IPS-15b (cell line): ENCODE data around the gene ST6GALNAC3.

Source experiments
- H3K27me3 ChIP-seq: one replicate; pipeline ENCODE4 v1.6.1; 2013; ENCODE audit warnings: low read length; ENCODE audit not compliant: control insufficient read depth, insufficient read depth
- H3K36me3 ChIP-seq: one replicate; pipeline ENCODE4 v1.6.1; 2013; ENCODE audit warnings: low read length; ENCODE audit not compliant: control insufficient read depth, insufficient read depth
- H3K4me1 ChIP-seq: one replicate; pipeline ENCODE4 v1.6.1; 2013; ENCODE audit warnings: mild to moderate bottlenecking, low read length; ENCODE audit not compliant: control insufficient read depth, insufficient read depth
- H3K4me3 ChIP-seq: one replicate; pipeline ENCODE4 v1.5.1; 2013; ENCODE audit warnings: low read depth, low read length
- H3K9ac ChIP-seq: one replicate; pipeline ENCODE4 v1.6.1; 2013; ENCODE audit warnings: low read depth, mild to moderate bottlenecking, low read length
- H3K9me3 ChIP-seq: one replicate; pipeline ENCODE4 v1.6.1; 2013; ENCODE audit warnings: mild to moderate bottlenecking, low read length; ENCODE audit not compliant: control insufficient read depth, insufficient read depth

Gene ST6GALNAC3

DNA sequence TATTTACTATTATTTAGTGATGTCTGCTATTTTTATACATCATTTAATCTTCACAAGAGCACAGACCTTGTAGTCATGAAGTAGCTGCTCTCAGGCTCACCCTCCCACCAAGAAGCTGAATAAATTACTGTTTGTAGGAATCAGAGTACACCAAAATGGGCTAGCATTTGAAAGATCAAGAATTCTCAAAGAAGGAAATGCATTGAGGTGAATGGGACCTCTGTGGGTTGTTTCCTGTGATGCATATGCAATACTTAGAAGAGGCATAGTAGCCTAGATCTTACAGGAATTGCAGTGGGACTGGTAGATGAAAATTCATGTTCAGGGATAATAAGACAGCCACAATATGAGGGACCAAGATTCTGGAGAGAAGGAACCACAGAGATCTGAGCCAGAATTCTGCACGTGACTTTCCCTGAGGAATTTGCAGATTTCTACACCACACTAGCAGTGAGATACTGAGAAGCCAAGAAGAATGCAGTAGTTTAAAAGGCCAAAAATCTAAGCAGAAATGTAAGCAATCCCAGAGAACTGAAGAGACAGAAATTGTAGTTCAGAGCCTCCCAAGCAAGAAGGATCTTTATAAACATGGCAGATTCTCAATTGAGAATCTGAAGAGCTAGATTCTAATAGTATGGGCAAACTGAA is 307.0 kb downstream of the ST6GALNAC3 start:
- no peaks in the 10 kb centered on the region for H3K27me3 ChIP-seq
- no peaks in the 10 kb centered on the region for H3K9me3 ChIP-seq
- peaks cover 7% of the 10 kb centered on the region for H3K4me1 ChIP-seq
- no peak overlapping the region for H3K4me3 ChIP-seq
- no peak overlapping the region for H3K9ac ChIP-seq
- no peaks in the 10 kb centered on the region for H3K36me3 ChIP-seq

DNA sequence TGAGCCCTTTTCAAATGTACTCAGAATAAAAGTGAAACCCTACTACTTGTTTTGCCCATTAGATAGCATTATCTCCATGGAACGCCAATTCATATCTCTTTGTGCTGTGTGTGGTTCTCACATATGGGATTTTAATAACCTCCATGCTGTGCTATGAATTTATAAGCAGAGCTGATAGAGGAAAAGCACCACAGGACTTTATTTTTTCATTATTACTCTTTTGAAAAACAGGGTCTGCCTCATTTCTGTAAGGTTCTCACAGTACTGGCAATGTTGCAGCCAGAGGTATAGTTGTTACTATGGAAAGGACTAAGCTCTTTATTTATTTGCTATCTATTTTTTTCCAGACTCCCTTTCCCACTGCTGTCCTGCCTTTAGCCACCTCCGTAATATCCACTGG is 313.7 kb downstream of the ST6GALNAC3 start:
- no peak overlapping the region for H3K9ac ChIP-seq
- no peaks in the 10 kb centered on the region for H3K27me3 ChIP-seq
- no peaks in the 10 kb centered on the region for H3K4me1 ChIP-seq
- no peak overlapping the region for H3K4me3 ChIP-seq
- H3K36me3 ChIP-seq = no peaks in the 10 kb centered on the region
- H3K9me3 ChIP-seq = no peaks in the 10 kb centered on the region

DNA sequence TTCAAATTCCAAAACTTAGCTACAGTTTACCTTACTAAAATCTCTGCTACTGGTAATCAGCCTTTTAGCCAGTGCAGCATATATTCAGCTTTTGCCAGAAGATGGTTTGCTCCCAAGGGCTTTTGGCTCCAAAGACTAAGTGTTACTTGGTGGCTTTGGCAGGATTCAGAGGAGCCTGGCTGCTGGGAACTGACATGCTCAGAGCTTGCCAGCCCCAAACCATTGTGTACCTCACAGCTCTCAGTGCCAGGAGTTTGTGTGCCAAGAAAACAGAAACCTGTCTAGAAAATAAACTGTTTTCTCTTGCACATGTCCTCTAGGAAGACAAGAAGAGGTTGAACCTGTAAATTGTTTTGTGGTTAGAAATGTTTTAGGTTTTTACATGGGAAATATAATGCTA is 315.9 kb downstream of the ST6GALNAC3 start:
- Histone ChIP-seq H3K4me1 (no peaks in the 10 kb centered on the region), H3K9me3 (no peaks in the 10 kb centered on the region), H3K9ac (no peak overlapping the region), H3K4me3 (no peak overlapping the region), H3K36me3 (no peaks in the 10 kb centered on the region), H3K27me3 (no peaks in the 10 kb centered on the region)

DNA sequence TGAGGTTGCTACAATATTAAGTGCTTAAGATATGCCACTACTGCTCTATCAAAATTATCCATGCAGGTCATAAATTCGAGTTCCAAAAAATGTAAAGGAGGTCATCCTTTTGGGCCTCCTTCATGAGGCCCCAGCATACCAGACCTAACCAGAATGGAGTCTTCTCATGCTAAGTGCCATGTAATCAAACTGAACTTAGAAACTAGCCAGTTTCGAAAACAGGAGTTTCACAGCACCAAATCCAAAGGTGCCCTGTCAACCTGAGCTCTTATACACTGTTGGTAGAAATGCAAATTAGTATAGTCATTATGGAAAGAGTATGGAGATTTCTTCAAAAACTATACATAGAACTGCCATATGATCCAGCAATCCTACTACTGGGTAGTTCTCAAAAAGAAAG is 320.5 kb downstream of the ST6GALNAC3 start:
- no peaks in the 10 kb centered on the region for H3K4me1 ChIP-seq
- H3K4me3 ChIP-seq = no peak overlapping the region

DNA sequence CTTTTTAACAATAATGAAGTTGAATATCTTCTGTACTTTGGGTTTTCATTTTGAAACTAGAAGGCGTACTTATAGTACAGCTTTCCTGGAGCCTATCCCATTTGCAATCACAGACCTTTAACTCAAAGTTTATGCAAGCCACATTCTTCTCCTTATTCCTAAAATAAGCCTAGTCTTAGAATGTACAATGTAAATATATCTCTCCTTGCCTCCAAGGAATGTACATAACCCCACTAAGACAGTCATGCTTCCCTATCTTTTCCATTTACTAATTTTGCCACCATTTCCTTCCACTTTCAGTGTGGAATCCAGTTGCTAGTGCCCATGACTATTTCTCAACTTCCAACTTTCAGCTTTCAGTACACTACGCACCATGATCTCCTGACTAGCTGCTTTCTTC is 327.6 kb downstream of the ST6GALNAC3 start:
- Histone ChIP-seq H3K27me3 (no peaks in the 10 kb centered on the region), H3K4me3 (no peak overlapping the region), H3K9ac (no peak overlapping the region)

More for the DNA sequence above, 320.5 kb downstream of the ST6GALNAC3 start:
- Histone ChIP-seq H3K27me3 (no peaks in the 10 kb centered on the region), H3K9ac (no peak overlapping the region), H3K9me3 (no peaks in the 10 kb centered on the region), H3K36me3 (no peaks in the 10 kb centered on the region)

DNA sequence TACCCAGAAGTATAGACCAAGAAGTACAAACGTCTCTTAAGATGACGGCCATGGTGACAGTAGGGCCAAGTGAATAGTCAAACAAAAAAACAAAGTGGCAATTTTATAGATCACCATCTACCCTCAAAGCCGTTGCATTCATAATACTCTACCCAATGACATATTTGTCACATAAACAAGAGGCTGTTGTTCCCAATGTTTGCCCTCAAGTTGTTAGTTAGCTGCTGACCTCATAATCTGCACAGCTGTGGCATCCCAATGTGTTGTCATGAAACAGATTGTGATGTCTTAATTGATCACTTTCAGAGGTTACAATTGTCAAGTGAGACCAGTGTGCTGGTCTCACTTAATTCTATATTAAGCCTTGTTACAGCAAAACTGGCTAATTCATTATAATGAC is 333.8 kb downstream of the ST6GALNAC3 start:
- no peaks in the 10 kb centered on the region for H3K9me3 ChIP-seq
- no peak overlapping the region for H3K4me3 ChIP-seq

More for the DNA sequence above, 327.6 kb downstream of the ST6GALNAC3 start:
- Histone ChIP-seq H3K36me3 (no peaks in the 10 kb centered on the region), H3K4me1 (no peaks in the 10 kb centered on the region), H3K9me3 (no peaks in the 10 kb centered on the region)

DNA sequence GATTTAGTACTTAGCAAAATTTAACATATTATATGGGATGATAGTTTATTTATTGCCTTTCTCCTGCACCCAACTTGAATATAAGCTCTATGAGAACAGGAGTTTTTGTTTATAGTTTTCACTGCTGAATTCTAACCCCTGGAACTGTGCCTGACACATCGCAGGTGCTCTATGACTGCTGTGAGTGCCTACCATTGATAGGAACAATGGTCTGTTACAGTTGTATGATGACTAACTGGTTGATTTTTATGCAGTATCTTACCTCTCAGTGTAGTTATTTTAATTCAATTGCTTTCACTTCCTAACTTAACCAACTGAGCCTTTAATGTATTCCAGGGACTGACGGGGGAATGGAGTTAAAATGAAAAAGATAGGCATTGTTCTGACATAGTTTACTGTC is 336.0 kb downstream of the ST6GALNAC3 start:
- Histone ChIP-seq H3K27me3 (no peaks in the 10 kb centered on the region), H3K4me3 (no peak overlapping the region), H3K9me3 (no peaks in the 10 kb centered on the region), H3K4me1 (peaks cover 4% of the 10 kb centered on the region), H3K9ac (no peak overlapping the region), H3K36me3 (no peaks in the 10 kb centered on the region)

More for the DNA sequence above, 333.8 kb downstream of the ST6GALNAC3 start:
- Histone ChIP-seq H3K27me3 (no peaks in the 10 kb centered on the region), H3K36me3 (no peaks in the 10 kb centered on the region), H3K9ac (no peak overlapping the region), H3K4me1 (peaks cover 4% of the 10 kb centered on the region)

DNA sequence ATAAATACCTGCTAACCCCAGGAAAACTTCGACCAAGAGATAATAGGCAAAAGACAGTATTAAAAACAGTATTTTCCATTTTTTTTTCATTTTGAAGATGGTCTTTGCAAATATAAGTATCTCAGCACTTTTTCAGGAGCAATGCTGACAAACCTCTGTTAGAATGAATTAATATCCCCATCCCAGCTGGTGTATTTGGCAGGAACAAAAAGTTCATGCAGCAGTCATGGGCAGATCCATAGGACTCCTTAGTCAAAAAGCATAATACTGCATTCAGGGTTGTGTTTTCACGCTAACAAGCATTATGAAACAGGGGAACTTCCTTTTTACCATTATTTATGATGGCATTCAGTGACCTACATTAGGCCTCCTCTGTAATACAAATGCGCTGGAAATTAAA is 344.0 kb downstream of the ST6GALNAC3 start:
- no peaks in the 10 kb centered on the region for H3K36me3 ChIP-seq
- H3K9me3 ChIP-seq = no peaks in the 10 kb centered on the region
- H3K4me3 ChIP-seq = no peak overlapping the region
- H3K27me3 ChIP-seq = no peaks in the 10 kb centered on the region
- no peak overlapping the region for H3K9ac ChIP-seq
- no peaks in the 10 kb centered on the region for H3K4me1 ChIP-seq

DNA sequence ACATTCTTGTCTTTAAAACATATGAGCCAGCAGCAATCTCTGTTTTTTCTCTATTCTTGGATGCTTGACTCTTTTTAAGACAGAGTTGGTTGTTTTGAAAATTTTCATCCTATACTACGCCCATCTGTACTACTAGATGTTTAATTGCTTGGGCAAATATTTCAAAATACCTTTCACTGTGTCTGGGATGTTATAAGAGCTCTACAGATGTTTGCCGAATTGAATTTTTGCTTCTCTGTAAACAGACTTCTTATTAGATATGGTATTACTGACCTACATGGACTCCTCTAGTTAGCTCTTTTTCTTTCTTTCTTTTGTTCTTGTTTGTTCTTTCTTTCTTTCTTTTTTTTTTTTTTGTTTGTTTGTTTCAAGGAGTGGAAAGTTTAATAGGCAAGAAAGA is 345.1 kb downstream of the ST6GALNAC3 start:
- no peaks in the 10 kb centered on the region for H3K4me1 ChIP-seq
- no peaks in the 10 kb centered on the region for H3K27me3 ChIP-seq
- H3K36me3 ChIP-seq = no peaks in the 10 kb centered on the region
- no peak overlapping the region for H3K4me3 ChIP-seq
- no peaks in the 10 kb centered on the region for H3K9me3 ChIP-seq
- no peak overlapping the region for H3K9ac ChIP-seq

DNA sequence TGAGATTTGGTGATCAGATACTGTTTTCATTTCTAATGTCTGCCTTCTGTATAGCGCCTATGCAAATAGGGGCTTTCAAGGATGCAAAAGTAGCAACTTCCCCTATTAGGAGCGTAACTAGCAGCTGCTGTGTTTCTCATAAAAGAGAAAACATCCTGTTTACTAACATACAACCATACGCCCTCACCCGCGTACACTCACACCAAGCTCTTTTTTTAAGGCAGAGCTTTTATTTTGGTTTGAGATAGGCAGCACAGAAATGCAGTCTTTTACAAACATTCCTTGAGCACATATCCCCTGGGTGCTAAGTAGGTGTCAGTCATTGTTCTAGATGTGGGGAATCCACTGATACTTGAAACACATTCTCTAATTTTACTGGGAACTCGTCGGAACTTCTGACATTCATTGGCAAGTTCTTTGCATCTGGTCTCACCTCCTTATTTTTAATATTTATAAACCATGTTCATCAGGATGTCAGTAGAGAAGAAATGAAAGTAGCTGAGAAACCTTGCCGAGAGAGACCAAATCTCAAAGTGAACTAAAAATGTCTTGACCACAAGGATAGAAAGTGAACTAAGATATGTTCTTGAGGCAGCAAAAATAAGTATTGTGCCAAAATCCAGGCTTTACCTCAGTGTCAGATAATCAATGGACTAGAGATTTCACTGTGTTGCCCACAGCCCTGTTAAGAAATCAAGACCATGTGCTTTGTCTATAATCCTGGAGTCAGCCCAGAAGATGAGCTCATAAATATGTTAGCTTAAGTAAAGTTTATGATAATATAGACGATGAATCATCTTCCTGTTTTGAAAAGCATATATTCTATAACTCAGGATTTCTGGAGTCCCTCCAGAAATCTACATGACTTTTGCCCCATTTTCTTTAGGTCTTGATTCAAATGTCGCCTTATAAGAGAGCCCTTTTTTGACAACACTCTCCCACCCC is 350.9 kb downstream of the ST6GALNAC3 start:
- no peaks in the 10 kb centered on the region for H3K9me3 ChIP-seq
- no peak overlapping the region for H3K9ac ChIP-seq
- H3K4me1 ChIP-seq = no peaks in the 10 kb centered on the region
- H3K36me3 ChIP-seq = no peaks in the 10 kb centered on the region
- no peaks in the 10 kb centered on the region for H3K27me3 ChIP-seq
- no peak overlapping the region for H3K4me3 ChIP-seq

DNA sequence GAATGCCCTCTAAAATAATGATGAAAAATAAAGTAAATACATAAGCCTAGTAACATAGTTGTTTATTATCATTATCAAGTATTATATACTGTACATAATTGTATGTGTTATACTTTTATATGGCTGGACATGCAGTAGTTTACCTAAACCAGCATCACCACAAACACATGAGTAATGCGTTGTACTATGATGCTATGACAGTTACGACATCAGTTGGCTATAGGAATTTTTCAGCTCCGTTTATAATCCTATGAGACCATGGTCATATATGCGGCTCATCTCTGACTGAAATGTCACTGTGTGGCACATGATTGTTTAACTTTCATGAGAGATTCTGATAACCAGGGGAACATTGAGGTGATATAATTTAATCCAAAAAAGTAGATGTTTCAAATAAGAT is 352.1 kb downstream of the ST6GALNAC3 start:
- Histone ChIP-seq H3K9me3 (no peaks in the 10 kb centered on the region), H3K4me1 (no peaks in the 10 kb centered on the region), H3K9ac (no peak overlapping the region), H3K4me3 (no peak overlapping the region), H3K27me3 (no peaks in the 10 kb centered on the region), H3K36me3 (no peaks in the 10 kb centered on the region)

DNA sequence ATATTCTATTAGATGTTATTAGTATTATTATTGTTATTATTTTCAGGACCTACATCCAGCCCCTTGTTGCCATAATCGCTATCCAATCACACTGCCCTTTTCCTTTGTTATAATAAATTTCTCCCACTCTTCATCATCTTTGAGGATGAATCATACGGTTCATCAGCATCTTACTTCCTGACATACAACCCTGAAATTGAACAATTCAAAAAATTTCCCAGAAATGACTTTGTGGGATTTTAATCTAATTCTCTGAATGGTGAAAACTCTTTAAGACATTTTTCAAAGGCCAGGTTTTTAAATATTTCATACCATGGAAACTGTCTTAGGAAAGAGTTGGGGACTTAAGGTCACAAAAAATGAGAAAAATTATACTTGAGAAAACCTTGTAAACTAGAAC is 353.5 kb downstream of the ST6GALNAC3 start:
- no peaks in the 10 kb centered on the region for H3K9me3 ChIP-seq
- H3K4me3 ChIP-seq = no peak overlapping the region
- H3K27me3 ChIP-seq = no peaks in the 10 kb centered on the region
- no peak overlapping the region for H3K9ac ChIP-seq
- no peaks in the 10 kb centered on the region for H3K36me3 ChIP-seq
- H3K4me1 ChIP-seq = no peaks in the 10 kb centered on the region
